M059J (cell line): ENCODE results near the gene ENO3. TPM values are rescaled to one million over a fixed set of nuclear protein-coding genes. Genes with fewer than 3 reads are reported as not detected.
"Not testable (repeated sequence)": the region's sequence is repeated elsewhere in the genome, so short reads cannot be mapped to it uniquely, and the experiment has no call there.

ENCODE experiments used
- DNase-seq: peaks from one replicate; pipeline ENCODE4 v3.0.0-alpha.2; 2012; ENCODE audit warnings: low read depth
- total RNA-seq: library from RNA; depleted of rRNA; stranded (reverse); fragments of >200 nt; shearing (Covaris generic); gene quantifications from 2 replicates; pipeline ENCODE4 v1.2.3, GENCODE V29; 2014; rRNA removed

ENO3 gene
- total RNA-seq, result 0.27 and 1.1 TPM in 2 replicates

DNA sequence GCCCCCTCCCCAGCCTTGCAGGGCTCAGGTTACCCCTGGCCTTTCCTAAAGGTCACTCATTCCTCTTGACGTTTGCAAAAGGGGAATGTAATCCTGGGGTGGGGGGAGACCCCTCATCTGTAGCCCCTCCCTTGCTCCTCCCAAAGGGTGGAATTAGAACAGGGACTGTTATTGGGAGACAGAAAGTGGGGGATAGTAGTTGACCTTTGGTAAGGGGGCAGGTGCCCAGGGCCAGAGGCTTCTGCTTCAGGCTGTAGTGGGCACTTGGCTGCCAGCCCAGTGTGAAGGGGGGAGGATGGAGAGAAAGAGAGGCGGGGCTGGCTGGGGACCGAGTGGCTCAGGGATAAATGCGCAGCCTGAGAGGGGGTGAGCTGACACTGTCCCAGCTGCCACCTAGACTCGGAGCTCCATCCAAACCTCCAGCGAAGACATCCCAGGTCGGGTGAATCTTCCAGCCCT, at the start of gene ENO3:
Gene ENO3 (plus strand): TSS at position 374 of the 459 bp plus-strand sequence. CDS start 711 bp downstream, outside the sequence.
- no peak for DNase-seq

- DNase-seq, result no peak
Measured at GRCh38 chr17:4901648-4902344, 49.1 kb upstream of the ENO3 start.

DNA sequence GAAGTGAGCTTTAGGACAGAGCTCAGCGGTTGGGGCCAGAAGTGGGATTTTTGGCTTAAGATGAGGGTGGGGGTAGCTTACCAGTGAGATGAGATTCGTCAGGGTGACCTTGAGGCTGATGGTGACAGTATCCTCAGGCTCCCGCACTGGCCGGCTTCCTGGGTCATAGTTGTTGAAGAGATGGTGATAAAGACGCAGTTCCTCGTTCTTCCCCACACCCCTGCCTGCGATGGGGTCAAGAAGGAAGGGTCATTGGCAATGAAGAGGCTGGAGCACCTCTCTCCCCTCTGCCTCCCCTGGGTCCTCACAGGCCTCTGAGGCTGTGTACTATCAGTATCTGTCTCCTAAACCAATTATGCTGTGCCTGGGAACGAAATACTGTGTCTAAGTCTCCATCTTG, 48.4 kb upstream of the ENO3 start:
- no peak for DNase-seq

DNA sequence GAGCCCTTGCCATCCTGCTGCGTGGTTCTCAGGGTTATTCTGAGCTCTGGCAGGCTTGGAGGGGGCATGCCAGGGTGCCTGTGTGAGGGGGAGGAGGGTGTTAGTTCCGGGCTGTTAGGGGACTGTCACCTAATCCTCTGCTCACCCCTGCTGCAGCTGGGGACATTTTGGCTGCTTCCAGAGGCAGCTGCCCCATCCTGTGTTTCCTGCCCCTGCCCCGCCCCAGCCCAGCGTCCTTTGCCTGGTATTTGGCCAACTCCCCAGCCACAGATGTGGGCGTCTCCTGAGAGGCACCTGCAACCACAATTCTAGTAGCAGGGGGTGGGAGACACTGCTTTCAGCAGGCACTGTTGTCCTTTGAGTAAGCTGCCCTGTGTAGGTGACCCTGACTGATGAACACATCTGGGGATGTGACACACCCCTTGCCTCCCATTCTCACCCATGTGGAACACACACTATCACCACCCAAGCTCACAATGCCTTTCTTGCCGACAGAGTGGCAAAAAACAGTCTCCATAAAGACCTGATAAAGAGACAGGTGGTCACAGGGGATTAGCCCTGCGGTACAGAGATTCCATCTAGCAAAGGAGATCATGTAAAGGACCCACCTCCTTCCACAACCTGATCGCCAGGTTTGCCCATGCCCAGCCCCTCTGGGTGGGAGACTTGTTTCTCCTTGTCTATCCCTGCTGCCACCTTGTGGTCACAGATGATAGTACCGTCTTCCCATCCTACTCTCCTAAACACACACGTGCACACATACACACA, 47.7 kb upstream of the ENO3 start, which contains the start of gene CHRNE:
Gene CHRNE (minus strand): TSS at position 48 of the 768 bp plus-strand sequence. CDS start 35 bp downstream, at position 13.
- DNase-seq, result peak; percentile 70

- DNase-seq, result not testable (repeated sequence)
Measured at GRCh38 chr17:4906642-4907041, 44.3 kb upstream of the ENO3 start.

DNA sequence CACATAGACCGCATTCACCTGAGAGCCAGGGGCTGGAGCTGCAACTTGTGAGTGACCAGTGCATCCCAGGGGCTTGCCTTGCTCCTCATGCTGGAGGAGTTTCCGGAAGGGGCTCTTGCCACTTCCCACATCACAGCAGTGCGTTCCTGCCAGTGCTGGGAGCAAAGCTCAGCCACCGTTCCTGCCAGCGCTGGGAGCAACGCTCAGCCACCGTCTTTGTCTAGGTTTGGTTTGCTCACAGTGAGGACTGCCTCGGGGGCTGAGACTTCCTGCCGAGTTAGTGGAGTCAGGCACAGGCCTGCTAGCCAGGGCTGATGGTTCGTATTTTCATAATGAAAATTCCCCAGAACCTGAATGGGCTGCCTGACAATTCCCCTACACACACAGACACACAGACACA, 42.6 kb upstream of the ENO3 start:
- peak; percentile 41 for DNase-seq

GRCh38 chr17:4908711-4909496, 42.0 kb upstream of the ENO3 start:
- DNase-seq, result peak; percentile 85

DNA sequence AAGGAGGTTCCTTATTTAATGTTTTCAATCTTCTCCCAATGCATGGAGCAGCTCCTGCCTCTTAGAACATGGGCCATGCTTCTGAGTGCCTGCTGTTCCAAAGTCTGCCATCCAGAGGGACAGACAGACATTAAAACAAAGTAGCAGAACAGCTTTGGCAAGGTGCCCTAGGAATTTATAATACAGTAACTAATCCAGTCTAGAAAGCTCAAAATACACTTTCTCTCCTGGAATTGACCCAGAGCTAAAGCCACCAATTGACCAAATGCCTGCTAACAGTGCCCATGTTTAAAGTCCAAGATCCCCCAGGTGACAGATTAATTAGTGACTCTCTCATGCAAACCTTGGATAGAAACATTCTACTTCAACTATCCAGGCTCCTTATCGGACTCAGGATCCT, 36.9 kb upstream of the ENO3 start:
- peak; percentile 24 for DNase-seq

DNA sequence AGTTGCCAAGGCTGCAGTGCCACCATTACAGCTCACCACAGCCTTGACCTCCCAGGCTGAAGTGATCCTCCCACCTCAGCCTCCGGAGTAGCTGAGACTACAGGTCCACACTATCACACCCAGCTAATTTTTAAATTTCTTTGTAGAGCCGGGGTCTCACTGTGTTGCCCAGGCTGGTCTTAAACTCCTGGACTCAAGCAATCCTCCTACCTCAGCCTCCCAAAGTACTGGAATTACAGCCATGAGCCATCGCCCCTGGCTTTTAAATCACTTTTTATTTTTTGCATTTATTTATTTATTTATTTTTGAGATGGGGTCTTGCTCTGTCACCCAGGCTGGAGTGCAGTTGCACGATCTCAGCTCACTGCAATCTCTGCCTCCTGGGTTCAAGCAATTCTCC, 36.4 kb upstream of the ENO3 start:
- DNase-seq, result not testable (repeated sequence)

- DNase-seq, result no peak
Measured at GRCh38 chr17:4919511-4920047, 31.3 kb upstream of the ENO3 start.

GRCh38 chr17:4920351-4921048, 30.4 kb upstream of the ENO3 start:
- no peak for DNase-seq

- DNase-seq, result no peak
Measured at GRCh38 chr17:4921320-4921719, 29.6 kb upstream of the ENO3 start.

DNA sequence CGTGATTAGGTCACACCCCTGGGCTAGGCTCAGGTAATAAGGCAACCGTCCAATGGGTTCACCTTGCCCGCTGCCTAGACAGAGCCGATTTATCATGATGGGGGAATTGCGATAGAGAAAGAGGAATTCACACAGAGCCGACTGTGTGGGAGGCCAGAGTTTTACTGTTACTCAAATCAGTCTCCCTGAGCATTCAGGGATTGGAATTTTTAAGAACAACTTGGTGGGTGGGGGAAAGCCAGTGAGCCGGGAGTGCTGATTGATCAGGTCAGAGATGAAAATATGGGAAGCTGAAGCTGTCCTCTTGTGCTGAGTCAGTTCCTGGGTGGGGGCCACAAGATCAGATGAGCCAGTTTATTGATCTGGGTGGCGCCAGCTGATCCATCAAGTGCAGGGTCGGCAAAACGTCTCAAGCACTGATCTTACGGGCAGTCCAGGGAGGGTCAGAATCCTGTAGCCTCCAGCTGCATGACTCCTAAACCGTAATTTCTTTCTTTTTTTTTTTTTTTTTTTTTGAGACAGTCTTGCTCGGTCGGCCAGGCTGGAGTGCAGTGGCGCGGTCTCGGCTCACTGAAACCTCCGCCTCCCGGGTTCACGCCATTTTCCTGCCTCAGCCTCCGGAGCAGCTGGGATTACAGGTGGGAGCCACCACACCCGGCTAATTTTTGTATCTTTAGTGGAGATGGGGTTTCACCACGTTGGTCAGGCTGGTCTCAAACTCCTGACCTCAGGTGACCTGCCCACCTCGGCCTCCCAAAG, 24.2 kb upstream of the ENO3 start:
- not testable (repeated sequence) for DNase-seq

GRCh38 chr17:4928881-4929280, 22.0 kb upstream of the ENO3 start:
- DNase-seq, result no peak

GRCh38 chr17:4931963-4932362, 19.0 kb upstream of the ENO3 start, which contains the start of gene GP1BA:
TSS of gene GP1BA (plus strand) at chr17:4932277. CDS start at chr17:4932605, 328 bp downstream.
- peak; percentile 26 for DNase-seq

GRCh38 chr17:4932756-4933155, 18.2 kb upstream of the ENO3 start:
- DNase-seq, result no peak

DNA sequence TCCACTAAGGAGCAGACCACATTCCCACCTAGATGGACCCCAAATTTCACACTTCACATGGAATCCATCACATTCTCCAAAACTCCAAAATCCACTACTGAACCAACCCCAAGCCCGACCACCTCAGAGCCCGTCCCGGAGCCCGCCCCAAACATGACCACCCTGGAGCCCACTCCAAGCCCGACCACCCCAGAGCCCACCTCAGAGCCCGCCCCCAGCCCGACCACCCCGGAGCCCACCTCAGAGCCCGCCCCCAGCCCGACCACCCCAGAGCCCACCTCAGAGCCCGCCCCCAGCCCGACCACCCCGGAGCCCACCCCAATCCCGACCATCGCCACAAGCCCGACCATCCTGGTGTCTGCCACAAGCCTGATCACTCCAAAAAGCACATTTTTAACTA, 17.3 kb upstream of the ENO3 start:
- DNase-seq, result no peak

DNA sequence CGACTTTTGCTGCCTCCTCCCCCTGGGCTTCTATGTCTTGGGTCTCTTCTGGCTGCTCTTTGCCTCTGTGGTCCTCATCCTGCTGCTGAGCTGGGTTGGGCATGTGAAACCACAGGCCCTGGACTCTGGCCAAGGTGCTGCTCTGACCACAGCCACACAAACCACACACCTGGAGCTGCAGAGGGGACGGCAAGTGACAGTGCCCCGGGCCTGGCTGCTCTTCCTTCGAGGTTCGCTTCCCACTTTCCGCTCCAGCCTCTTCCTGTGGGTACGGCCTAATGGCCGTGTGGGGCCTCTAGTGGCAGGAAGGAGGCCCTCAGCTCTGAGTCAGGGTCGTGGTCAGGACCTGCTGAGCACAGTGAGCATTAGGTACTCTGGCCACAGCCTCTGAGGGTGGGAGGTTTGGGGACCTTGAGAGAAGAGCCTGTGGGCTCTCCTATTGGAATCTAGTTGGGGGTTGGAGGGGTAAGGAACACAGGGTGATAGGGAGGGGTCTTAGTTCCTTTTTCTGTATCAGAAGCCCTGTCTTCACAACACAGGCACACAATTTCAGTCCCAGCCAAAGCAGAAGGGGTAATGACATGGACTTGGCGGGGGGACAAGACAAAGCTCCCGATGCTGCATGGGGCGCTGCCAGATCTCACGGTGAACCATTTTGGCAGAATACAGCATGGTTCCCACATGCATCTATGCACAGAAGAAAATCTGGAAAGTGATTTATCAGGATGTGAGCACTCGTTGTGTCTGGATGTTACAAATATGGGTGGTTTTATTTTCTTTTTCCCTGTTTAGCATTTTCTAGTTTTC, 16.5 kb upstream of the ENO3 start:
- peak; percentile 82 for DNase-seq

- DNase-seq, result no peak
Measured at GRCh38 chr17:4935650-4936049, 15.3 kb upstream of the ENO3 start.
